ENCODE results near the gene SERPINI1.

DNA sequence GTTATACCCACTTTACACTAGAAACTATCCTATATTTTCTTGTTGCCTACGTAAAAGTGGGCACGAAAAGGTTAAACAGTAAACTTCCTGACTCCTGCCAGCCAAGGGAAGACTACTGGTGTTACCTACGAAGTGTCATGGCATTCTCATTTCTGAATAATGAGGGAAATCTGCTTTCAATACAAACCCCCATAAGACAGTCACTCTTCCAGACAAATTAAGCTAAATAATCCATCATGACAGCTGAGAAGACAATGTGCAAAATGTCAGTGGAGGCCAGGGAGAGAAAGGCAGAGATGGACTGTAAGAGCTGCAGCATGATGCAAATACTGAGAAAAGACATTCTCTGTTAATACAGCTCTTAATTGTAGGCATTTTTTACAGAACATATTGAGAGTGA, 136.5 kb downstream of the SERPINI1 start:
- TF ChIP-seq, protein P1, sequence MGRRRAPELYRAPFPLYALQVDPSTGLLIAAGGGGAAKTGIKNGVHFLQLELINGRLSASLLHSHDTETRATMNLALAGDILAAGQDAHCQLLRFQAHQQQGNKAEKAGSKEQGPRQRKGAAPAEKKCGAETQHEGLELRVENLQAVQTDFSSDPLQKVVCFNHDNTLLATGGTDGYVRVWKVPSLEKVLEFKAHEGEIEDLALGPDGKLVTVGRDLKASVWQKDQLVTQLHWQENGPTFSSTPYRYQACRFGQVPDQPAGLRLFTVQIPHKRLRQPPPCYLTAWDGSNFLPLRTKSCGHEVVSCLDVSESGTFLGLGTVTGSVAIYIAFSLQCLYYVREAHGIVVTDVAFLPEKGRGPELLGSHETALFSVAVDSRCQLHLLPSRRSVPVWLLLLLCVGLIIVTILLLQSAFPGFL (CRISPR knock-in tag; IDR thresholded peaks at IDR 0.05; ENCODE audit: borderline replicate concordance): no peak
- TF ChIP-seq, protein P2, sequence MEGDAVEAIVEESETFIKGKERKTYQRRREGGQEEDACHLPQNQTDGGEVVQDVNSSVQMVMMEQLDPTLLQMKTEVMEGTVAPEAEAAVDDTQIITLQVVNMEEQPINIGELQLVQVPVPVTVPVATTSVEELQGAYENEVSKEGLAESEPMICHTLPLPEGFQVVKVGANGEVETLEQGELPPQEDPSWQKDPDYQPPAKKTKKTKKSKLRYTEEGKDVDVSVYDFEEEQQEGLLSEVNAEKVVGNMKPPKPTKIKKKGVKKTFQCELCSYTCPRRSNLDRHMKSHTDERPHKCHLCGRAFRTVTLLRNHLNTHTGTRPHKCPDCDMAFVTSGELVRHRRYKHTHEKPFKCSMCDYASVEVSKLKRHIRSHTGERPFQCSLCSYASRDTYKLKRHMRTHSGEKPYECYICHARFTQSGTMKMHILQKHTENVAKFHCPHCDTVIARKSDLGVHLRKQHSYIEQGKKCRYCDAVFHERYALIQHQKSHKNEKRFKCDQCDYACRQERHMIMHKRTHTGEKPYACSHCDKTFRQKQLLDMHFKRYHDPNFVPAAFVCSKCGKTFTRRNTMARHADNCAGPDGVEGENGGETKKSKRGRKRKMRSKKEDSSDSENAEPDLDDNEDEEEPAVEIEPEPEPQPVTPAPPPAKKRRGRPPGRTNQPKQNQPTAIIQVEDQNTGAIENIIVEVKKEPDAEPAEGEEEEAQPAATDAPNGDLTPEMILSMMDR (IDR thresholded peaks at IDR 0.05): no peak
- TF ChIP-seq ZNF263 (CRISPR knock-in tag; IDR thresholded peaks at IDR 0.05; ENCODE audit: low read depth) (no peak), ATF1 (CRISPR knock-in tag; IDR thresholded peaks at IDR 0.05) (no peak)
- TF ChIP-seq, protein P3, sequence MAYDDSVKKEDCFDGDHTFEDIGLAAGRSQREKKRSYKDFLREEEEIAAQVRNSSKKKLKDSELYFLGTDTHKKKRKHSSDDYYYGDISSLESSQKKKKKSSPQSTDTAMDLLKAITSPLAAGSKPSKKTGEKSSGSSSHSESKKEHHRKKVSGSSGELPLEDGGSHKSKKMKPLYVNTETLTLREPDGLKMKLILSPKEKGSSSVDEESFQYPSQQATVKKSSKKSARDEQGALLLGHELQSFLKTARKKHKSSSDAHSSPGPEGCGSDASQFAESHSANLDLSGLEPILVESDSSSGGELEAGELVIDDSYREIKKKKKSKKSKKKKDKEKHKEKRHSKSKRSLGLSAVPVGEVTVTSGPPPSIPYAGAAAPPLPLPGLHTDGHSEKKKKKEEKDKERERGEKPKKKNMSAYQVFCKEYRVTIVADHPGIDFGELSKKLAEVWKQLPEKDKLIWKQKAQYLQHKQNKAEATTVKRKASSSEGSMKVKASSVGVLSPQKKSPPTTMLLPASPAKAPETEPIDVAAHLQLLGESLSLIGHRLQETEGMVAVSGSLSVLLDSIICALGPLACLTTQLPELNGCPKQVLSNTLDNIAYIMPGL (CRISPR knock-in tag; IDR thresholded peaks at IDR 0.05): no peak
- TF ChIP-seq, protein P4, sequence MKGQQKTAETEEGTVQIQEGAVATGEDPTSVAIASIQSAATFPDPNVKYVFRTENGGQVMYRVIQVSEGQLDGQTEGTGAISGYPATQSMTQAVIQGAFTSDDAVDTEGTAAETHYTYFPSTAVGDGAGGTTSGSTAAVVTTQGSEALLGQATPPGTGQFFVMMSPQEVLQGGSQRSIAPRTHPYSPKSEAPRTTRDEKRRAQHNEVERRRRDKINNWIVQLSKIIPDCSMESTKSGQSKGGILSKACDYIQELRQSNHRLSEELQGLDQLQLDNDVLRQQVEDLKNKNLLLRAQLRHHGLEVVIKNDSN (CRISPR knock-in tag; IDR thresholded peaks at IDR 0.05): no peak
